GM21717 (cell line): ENCODE results near the gene KREMEN1.
"Not testable (repeated sequence)": the region's sequence is repeated elsewhere in the genome, so short reads cannot be mapped to it uniquely, and the experiment has no call there.

Source experiments
- ATAC-seq: cut with Tn5 transposase; IDR thresholded peaks from one replicate; pipeline ENCODE4 v1.9.1; 2021; ENCODE audit warnings: mild to moderate bottlenecking, moderate library complexity; ENCODE audit not compliant: unreplicated experiment

The KREMEN1 gene

DNA sequence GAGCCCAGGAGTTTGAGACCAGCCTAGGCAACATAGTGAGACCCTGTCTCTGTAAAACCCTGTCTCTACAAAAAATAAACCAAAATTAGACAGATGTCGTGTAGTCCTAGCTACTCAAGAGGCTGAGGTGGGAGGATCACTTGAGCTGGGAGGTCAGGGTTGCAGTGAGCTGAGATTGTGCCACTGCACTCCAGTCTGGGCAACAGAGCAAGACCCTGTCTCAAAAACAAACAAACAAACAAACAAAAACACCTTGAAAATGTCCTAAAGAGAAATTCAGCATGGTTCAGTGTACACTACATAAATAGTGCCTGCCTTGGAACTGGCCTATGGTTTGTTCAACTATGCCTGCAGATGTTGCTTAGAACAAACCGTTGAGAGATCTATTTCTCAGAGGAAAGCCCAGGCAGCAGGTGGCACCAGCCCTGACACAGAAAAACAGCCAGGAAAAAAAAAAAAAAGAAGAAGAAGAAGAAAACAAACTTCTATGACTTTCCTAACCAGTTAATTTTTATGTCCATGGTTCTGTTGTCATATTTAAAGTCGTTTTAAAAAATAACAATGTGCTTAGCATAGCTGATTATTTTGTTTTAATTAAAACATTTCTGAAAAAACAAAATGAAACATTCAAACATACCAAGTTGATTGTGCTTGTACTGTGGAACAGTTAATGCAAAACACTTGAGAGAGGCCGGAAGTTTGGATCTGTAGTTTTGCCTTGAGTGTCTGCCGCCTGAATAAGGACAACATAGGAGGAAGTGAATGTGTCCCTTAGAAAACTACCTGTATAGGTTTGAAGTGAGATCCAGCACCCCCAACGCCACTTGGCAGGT lies 5.4 kb downstream of the KREMEN1 start:
- ATAC-seq = no peak

DNA sequence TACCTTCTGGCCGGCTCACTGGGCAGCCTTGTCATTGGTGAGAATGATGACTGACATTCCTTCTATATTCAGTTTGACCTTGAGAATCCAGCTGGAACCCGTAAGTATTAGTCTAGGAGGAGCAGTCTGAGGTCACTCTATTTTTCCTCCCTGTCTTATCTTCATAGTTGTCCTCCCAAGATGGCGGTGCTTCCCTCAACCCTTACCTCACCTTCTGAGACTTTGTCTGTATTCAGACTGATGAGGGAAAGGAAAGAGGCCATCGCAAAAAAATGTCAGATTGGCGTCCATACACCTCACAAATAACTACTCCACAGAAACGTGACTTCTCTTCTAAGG lies 6.0 kb downstream of the KREMEN1 start:
- ATAC-seq = no peak

DNA sequence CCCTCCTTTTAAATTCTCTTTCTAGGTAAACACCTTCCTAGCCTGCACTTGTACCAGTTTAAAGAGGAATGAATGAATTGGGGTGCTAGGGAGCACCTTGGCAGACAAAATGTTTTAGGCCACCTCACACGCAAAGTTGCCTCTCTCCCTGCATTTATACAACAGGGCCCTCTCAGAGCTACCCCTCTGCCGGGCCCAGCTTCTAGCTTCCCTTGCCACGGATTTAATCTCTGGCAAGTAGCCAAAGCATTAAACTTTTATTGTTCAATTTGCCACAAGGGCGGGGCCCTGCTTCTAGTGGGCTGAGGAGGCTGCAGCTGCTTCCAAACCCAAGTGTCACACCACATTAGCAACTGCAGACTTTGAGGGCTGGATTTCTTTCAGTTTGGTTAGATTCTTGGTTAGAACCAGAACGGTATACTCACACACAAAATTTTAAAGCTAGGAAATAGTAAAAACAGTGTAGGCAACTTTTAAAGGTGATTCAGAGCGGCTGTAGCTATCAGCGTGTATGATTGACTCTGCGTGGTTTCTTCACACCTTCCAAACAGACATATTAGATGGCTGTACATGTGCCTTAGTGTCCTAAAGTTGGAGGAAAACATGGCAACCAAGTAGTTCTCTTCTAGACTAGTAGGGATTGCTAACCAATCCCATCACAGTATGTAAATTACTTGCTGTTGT lies 6.5 kb downstream of the KREMEN1 start:
- ATAC-seq = no peak

DNA sequence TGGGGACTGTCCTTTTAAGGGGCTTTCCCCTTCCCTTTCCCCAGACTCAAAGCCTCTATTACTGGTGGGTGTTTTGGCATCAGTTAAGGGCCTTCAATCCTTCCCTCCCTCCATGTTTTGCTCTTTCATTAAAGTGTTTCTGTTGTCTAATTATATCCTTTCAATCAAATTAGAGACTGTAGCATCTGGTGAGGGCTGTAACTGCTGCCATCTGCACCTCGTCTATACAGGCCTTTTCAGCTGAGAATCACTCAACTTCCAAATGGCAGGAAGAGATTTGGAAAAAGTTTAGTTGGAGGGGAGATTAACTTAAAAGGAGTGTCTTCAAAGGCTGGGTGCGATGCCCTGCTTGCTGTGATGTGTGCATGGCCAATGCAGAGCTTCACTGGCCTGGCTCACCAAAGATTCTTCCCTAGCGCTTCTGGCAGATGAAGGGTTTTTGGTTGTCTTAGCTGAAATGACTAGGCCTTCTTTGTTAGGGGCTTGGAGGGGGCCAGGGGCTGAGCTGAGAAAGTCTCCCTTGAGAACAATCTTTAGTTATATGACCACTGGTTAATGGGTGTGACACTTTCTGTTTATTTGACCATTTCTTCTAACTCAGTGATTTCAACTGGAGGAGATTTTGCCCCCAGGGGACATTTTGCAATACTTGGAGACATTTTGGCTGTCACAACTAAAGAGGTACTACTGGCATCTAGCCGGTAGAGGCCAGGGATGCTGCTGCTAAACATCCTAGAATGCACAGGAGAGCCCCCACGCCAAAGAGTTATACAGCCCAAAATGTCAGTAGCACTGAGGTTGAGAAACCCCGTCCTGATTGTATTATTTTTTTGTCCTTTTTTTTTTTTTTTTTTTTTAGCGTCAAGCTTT lies 7.5 kb downstream of the KREMEN1 start:
- ATAC-seq = no peak

DNA sequence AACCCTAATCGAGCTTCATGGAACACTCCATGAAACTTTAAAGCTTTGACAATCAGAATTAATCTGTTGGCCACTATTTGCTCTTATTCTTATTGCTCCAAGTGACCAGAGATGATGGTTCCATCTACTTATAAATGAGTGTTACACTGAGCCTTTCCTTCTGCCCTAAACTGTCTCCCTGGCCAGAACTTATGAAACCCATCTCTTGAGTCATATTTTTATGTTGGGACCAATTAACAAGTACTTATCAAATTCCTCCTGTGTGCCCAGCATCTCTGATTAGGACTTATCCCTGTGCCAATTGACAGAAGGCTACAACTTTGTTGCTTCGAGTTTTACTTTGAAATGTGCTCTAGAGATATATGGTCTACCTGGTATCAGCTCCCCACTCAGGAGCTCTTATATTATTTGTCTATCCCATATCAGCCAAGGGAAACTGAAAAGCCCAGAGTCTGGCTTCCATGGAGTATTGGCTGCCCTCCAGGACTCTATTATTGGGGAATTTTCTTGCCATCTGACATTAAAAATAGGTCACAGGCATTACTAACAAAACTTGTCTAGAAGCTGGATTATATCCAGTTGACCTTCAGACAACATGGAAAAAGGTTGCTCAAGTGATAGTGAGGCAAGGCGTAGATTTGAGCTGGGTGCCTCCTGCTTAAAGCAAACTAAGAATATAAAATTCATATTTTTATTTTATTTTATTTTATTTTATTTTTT lies 8.8 kb downstream of the KREMEN1 start:
- ATAC-seq = no peak

DNA sequence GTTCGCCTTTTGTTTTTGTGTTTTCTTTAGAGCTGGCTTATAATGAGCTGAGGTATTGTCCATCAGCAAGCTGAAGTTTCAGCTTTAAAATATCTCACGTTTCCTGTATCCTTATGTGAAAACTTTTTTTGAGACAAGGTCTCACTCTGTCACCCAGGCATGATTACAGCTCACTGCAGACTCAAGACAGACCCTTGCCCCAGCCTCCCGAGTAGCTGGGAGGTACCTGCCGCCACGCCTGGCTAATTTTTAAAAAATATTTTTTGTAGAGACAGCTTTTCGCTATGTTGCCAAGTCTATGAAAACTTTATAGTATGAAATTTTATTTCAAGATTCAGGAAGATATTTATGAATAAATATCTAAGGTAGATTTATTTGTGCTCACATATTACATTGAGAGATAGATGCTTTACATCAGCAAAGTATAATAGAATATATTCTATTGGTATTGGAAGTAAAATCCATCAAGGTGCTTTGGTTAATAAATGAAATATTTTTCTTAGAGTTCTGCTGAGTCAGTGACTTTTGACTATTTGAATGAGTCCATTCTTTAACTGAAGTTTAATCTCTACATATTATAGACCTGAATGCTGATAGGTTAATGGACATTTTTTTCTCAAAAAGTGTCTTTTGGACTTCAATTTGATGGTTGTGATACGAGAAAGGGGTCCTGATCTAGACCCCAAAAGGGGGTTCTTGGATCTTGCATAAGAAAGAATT lies 10.2 kb downstream of the KREMEN1 start:
- no peak for ATAC-seq

DNA sequence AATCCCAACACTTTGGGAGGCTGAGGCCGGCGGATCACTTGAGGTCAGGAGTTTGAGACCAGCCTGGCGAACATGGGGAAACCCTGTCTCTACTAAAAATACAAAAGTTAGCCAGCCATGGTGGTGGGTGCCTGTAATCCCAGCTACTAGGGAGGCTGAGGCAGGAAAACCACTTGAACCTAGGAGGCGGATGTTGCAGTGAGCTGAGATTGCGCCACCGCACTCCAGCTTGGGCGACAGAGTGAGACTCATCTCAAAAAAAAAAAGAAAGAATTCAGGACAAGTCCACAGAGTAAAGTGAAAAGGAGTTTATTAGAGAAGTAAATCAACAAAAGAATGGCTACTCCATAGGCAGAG lies 10.7 kb downstream of the KREMEN1 start:
- ATAC-seq = not testable (repeated sequence)

DNA sequence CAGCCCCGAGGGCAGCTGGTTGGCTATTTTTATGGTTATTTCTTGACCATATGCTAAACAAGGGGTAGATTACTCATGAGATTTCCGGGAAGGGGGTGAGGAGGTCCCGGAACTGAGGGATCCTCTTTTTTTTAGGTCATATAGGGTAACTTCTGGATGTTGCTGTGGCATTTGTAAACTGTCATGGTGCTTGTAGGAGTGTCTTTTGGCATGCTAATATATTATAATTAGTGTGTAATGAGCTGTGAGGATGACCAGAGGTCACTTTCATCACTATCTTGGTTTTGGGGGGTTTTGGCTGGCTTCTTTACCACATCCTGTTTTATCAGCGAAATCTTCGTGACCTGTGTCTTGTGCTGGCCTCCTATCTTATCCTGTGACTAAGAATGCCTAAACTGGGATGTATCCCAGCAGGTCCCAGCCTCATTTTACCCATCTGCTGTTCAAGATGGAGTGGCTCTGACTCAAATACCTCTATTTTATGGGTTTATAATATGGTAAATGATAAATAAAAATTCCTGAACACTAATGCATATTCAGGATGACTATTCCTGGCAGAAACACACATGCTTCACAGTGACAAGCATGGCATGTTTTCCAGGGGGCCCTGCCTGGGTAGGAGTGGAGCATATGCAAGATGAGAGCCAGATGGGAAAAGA lies 11.2 kb downstream of the KREMEN1 start:
- ATAC-seq = no peak

DNA sequence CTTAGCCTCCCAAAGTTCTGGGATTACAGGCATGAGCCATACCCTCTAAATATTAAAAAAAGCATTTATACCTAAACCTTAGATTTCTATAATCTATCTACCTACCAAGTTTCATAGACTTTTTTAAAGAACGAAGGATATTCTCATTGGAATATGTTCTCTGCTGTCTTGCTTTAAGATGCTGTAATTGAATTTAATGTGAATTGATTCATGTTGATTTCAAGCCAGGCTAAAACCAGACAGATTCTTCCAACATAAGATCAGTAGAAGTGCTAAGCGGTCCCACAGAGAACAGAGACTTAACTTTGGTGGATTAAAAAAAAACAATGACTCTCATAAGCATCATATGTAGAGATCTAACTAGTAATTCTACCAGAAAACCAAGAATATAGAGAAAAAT lies 14.2 kb downstream of the KREMEN1 start:
- ATAC-seq = no peak

DNA sequence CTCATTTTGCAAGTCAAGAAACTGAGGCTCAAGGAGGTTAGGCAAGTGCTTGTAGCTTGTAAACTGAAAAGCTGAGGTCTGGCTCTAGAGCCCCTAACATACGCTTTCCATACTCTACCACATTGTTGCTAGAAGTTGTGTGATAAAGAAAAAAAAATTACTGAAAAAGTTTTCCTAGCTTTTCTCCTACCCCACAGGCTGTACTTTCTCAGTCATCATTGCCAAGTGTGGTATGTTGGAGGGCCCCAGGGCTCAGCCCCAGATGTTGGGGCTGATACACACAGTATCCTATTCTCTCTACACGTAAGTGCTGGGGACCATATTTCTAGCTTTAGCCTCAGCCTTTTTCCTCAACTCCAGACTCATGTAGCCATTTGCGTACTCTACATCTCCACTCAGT lies 16.0 kb downstream of the KREMEN1 start:
- ATAC-seq = no peak

DNA sequence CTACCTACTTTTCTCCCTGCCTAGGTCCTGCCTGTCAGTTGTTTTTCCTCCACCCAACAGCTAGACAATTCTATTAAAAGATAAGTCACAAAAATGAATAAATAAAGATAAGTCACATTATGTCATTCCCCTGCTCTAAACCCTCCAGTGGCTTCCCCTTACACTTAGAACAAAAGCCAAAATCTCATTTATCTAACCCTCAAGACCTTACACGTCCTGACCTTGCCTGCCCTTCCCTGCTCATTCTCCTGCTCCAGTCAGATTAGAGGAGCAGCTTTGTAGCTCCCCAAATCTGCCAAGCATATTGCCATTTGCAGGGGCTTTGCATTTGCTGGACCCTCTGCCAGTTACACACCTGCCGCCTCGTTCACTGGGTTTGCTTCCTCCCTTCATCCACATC lies 16.7 kb downstream of the KREMEN1 start:
- ATAC-seq = no peak

DNA sequence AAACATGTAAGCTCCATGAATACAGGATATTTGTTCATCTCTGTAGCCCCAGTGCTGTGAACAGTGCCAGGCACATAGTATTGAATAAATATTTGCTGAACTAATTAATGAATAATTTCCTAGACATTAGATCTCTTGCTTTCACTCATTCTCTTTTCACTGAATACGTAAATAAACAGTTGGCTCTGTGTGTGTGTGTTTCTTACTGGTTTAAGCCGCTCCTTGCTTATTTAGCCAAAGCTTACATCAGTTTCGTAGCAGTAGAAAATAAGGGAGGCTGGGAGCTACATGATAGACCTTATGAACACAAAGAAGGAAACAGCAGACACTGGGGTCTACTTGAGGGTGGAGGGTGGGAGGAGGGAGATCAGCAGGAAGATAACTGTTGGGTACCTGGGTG lies 17.2 kb downstream of the KREMEN1 start:
- ATAC-seq = no peak

DNA sequence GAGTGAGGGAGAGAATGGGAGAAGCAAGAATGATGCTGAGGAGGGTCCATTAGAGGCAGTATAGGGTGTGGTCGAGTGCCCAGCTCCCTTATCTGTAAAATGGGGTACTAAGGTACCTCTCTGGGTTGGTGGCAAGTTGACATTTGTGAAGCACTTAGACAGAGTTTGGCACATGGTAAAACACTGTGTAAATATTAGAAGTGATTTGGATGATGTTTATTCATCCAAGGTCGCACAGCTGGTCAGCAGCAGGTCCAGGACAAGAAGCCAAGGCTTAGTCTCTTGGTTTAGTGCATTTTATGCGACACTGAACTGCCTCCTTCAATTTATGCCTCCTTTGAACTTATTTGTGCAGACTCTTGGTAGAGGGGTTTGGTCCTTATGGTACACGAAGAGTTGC lies 19.4 kb downstream of the KREMEN1 start:
- no peak for ATAC-seq

DNA sequence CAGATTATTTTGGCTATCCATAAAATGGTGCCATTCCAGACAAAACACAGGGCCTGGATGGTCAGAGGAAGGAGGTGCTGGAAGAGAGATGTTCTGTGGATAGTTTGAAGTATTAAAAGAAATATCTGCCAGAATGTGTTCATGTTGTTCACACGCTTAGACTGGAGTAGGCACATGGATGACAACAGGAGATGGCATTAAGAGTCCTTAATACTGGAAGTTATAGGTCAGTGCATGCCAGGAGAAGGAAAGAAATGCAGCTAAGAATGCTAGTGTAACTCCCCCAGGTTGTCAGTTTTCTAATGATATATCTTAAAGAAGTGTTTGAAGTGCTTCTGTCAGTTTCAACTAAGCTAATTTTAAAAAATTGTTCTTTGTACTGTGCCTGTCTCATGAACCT lies 20.2 kb downstream of the KREMEN1 start:
- ATAC-seq = no peak

DNA sequence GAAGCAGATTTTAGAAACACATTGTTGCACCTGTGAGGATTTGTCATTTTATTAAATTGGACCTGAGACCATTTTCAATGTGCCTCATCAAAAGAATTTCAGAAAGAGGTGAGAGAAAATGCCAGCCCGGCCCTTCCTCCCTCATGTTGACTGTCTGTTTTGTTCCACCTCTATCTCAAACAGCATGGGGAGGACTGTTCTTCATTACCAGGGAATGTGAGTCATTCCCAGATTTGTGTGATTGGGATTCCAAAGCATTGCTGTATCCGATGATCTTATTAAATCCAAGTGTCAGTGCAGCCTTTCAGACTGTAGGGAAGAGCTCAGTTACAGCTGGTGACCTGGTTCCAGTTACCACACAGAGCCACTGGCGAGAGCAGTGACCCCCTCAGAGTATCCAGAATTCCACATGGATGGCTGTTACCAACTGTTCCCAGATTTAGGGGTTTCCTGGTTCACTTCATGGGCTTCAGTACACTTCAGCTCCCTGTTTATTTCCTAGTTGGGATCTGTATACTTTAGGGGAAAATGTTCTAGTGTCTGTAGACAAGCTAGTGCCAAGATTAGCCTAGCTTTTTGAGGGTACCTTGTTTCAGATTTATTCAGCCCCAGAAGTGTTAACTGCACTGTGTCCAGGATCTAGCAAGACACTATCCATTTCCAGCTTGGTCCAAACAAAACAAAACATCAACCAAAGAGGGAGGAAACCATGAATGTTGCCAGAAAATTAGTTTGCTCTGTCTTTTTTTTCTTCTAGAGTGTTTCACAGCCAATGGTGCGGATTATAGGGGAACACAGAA lies 20.9 kb downstream of the KREMEN1 start:
- no peak for ATAC-seq

DNA sequence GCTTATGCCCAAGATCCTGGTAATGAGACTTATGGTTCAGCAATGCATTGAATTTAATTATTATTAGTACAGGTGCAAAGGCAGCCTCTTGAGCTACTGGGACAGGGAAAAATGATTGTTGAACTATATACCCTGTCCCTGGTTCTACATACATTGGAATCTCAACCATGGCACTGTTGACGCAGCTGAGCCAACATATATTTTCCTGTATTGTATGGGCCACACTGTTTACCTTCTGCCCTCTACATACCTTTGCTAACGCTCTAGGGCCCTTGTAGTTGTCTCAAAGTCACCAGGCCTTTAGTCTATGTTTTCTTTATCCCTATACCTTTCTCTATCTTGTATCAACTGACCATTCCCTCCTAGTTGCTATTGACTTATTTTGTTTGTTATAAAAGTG lies 22.6 kb downstream of the KREMEN1 start:
- no peak for ATAC-seq

DNA sequence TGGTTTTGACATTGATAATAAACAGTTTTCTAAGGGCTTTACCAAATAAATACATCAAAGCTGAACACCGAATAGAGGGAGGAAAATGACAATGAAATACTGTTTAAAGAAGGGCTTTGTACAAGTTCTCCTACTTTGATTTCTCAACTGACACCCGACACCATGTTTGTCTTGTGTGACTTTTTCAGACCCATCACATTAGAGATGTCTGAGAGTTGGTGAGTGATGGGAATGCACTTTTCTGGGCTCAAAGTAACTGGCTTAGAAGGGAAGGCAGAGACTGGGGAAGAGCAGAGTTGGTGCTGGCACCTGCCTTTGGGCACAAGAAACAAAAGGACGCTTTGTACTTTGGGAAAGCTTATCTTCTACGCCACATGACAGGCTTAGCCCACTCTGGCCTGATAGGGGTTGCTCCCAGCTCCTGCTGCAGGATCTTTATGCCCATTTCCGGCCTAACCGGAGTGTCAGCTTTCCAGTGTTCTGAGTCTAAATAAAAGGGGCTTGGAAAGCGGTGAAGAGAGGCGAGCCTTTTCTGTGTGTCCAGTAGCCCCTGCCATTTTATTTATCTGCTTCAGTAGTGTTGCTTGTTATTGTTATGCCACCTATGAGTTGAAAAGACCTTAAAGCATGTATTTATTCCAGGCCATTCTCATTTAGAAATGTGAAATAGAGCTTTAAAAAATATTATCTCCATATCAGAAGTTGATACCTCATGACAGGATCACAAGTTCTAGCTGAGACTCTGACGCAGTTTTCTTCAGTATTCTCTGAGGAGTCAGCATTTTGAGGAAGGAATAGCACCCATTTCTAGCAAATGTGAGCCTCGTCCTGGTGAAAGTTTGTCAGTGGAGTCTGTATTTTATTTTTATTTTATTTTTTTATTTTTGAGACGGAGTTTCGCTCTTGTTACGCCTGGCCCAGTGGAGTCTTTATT lies 24.2 kb downstream of the KREMEN1 start:
- no peak for ATAC-seq

DNA sequence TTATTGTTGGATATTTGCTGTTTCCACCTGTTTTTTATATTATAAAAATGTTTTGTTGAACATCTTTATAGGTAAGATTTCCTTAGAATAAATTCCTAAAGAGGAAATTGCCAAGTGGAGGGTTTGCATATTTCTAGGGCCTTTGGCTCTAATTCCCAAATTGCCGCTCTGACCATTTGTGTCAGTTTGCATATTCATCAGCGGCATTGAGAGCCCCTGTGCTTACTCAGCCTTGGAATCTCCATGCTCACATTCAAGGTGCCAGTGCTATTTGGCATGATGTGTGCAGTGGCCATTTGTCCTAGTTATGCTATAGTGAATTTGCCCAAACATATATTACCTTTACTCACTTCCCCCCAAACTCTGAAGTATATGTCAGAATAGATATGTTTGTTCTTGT lies 25.5 kb downstream of the KREMEN1 start:
- no peak for ATAC-seq
